Central memory CD8-positive, alpha-beta T cell (primary cell): ENCODE results near the gene TFF3.

Source experiments
- ATAC-seq: fragments of 150-1000 bp; cut with Tn5 transposase; replicated peaks from 2 replicates; pipeline ENCODE4 v1.10.0; 2022; ENCODE audit warnings: mild to moderate bottlenecking, moderate FRiP score, moderate number of reproducible peaks; ENCODE audit not compliant: poor library complexity, severe bottlenecking; ENCODE audit errors: extremely low read depth
- DNase-seq, 2 donors: peaks; one replicate each; pipeline ENCODE4 v3.0.0; 2021; ENCODE audit warnings: low spot score in 2 of 2
- H3K27ac Mint-ChIP-seq: one replicate; pipeline ENCODE4 v1.8.0; 2022; ENCODE audit warnings: low read depth, mild to moderate bottlenecking, moderate library complexity, mixed read lengths
- H3K27me3 Mint-ChIP-seq: one replicate; pipeline ENCODE4 v1.8.0; 2022; ENCODE audit warnings: mixed read lengths
- H3K36me3 Mint-ChIP-seq: one replicate; pipeline ENCODE4 v1.8.0; 2022; ENCODE audit warnings: mild to moderate bottlenecking, moderate library complexity, mixed read lengths; ENCODE audit not compliant: insufficient read depth
- H3K4me1 Mint-ChIP-seq: one replicate; pipeline ENCODE4 v1.8.0; 2022; ENCODE audit warnings: mixed read lengths
- H3K4me3 Mint-ChIP-seq: one replicate; pipeline ENCODE4 v1.8.0; 2022; ENCODE audit warnings: mild to moderate bottlenecking, moderate library complexity, mixed read lengths
- H3K9me3 Mint-ChIP-seq: one replicate; pipeline ENCODE4 v1.8.0; 2022; ENCODE audit warnings: mixed read lengths

Gene TFF3

GRCh38 chr21:42330380-42331371 lies 15.5 kb upstream of the TFF3 start:
- no peak overlapping the region for H3K27ac Mint-ChIP-seq
- H3K9me3 Mint-ChIP-seq = peaks cover 21% of the 10 kb centered on the region
- H3K4me1 Mint-ChIP-seq = no peaks in the 10 kb centered on the region
- DNase-seq (no peak), ATAC-seq (no peak)
- H3K4me3 Mint-ChIP-seq = no peak overlapping the region
- peaks cover 36% of the 10 kb centered on the region for H3K27me3 Mint-ChIP-seq
- H3K36me3 Mint-ChIP-seq = no peaks in the 10 kb centered on the region

- Mint-ChIP-seq H3K4me3 (no peak overlapping the region), H3K36me3 (no peaks in the 10 kb centered on the region), H3K27ac (no peak overlapping the region), H3K4me1 (no peaks in the 10 kb centered on the region), H3K27me3 (peaks cover 57% of the 10 kb centered on the region), H3K9me3 (no peaks in the 10 kb centered on the region)
- ATAC-seq (no peak), DNase-seq (no peak)
Observed at GRCh38 chr21:42324896-42325295, 9.7 kb upstream of the TFF3 start.

- Mint-ChIP-seq H3K4me3 (no peak overlapping the region), H3K27me3 (peaks cover 57% of the 10 kb centered on the region), H3K27ac (no peak overlapping the region), H3K4me1 (peaks cover 6% of the 10 kb centered on the region), H3K36me3 (no peaks in the 10 kb centered on the region), H3K9me3 (no peaks in the 10 kb centered on the region)
- DNase-seq = no peak
- ATAC-seq = no peak
Observed at GRCh38 chr21:42321845-42322244, 6.6 kb upstream of the TFF3 start.

- ATAC-seq (no peak), DNase-seq (no peak)
- peaks cover 57% of the 10 kb centered on the region for H3K27me3 Mint-ChIP-seq
- no peak overlapping the region for H3K27ac Mint-ChIP-seq
- peaks cover 6% of the 10 kb centered on the region for H3K4me1 Mint-ChIP-seq
- no peak overlapping the region for H3K4me3 Mint-ChIP-seq
- no peaks in the 10 kb centered on the region for H3K36me3 Mint-ChIP-seq
- H3K9me3 Mint-ChIP-seq = no peaks in the 10 kb centered on the region
Observed at GRCh38 chr21:42321231-42321630, 6.0 kb upstream of the TFF3 start.

GRCh38 chr21:42320791-42321190 lies 5.6 kb upstream of the TFF3 start:
- H3K4me3 Mint-ChIP-seq = no peak overlapping the region
- peaks cover 53% of the 10 kb centered on the region for H3K27me3 Mint-ChIP-seq
- peaks cover 6% of the 10 kb centered on the region for H3K4me1 Mint-ChIP-seq
- DNase-seq (no peak), ATAC-seq (no peak)
- H3K27ac Mint-ChIP-seq = no peak overlapping the region
- H3K9me3 Mint-ChIP-seq = no peaks in the 10 kb centered on the region
- no peaks in the 10 kb centered on the region for H3K36me3 Mint-ChIP-seq

- Mint-ChIP-seq H3K9me3 (no peaks in the 10 kb centered on the region), H3K4me1 (peaks cover 6% of the 10 kb centered on the region), H3K27ac (no peak overlapping the region), H3K36me3 (no peaks in the 10 kb centered on the region), H3K4me3 (no peak overlapping the region), H3K27me3 (peaks cover 45% of the 10 kb centered on the region)
- DNase-seq (no peak), ATAC-seq (no peak)
Observed at GRCh38 chr21:42319851-42320572, 4.8 kb upstream of the TFF3 start.

- no peak overlapping the region for H3K4me3 Mint-ChIP-seq
- ATAC-seq (no peak), DNase-seq (no peak)
- no peaks in the 10 kb centered on the region for H3K36me3 Mint-ChIP-seq
- H3K4me1 Mint-ChIP-seq = peaks cover 6% of the 10 kb centered on the region
- H3K9me3 Mint-ChIP-seq = no peaks in the 10 kb centered on the region
- peaks cover 38% of the 10 kb centered on the region for H3K27me3 Mint-ChIP-seq
- H3K27ac Mint-ChIP-seq = no peak overlapping the region
Observed at GRCh38 chr21:42319376-42319775, 4.2 kb upstream of the TFF3 start.

- no peak for DNase-seq
- peaks cover 6% of the 10 kb centered on the region for H3K4me1 Mint-ChIP-seq
- no peak overlapping the region for H3K27ac Mint-ChIP-seq
- H3K9me3 Mint-ChIP-seq = no peaks in the 10 kb centered on the region
- H3K4me3 Mint-ChIP-seq = no peak overlapping the region
- ATAC-seq = no peak
- no peaks in the 10 kb centered on the region for H3K36me3 Mint-ChIP-seq
- H3K27me3 Mint-ChIP-seq = peaks cover 26% of the 10 kb centered on the region
Observed at GRCh38 chr21:42317826-42318746, 2.9 kb upstream of the TFF3 start.

- no peak overlapping the region for H3K27ac Mint-ChIP-seq
- H3K4me1 Mint-ChIP-seq = peaks cover 6% of the 10 kb centered on the region
- ATAC-seq = no peak
- H3K27me3 Mint-ChIP-seq = peaks cover 19% of the 10 kb centered on the region
- H3K9me3 Mint-ChIP-seq = no peaks in the 10 kb centered on the region
- DNase-seq = no peak
- H3K4me3 Mint-ChIP-seq = no peak overlapping the region
- no peaks in the 10 kb centered on the region for H3K36me3 Mint-ChIP-seq
Observed at GRCh38 chr21:42317341-42317741, 2.1 kb upstream of the TFF3 start.

- no peak overlapping the region for H3K27ac Mint-ChIP-seq
- H3K27me3 Mint-ChIP-seq = peaks cover 16% of the 10 kb centered on the region
- no peak overlapping the region for H3K4me3 Mint-ChIP-seq
- no peaks in the 10 kb centered on the region for H3K36me3 Mint-ChIP-seq
- H3K4me1 Mint-ChIP-seq = peaks cover 6% of the 10 kb centered on the region
- H3K9me3 Mint-ChIP-seq = no peaks in the 10 kb centered on the region
- DNase-seq (no peak), ATAC-seq (no peak)
Observed at GRCh38 chr21:42316891-42317290, 1.7 kb upstream of the TFF3 start.

GRCh38 chr21:42314616-42315295 lies 453 bp downstream of the TFF3 start:
- no peaks in the 10 kb centered on the region for H3K36me3 Mint-ChIP-seq
- no peak overlapping the region for H3K27ac Mint-ChIP-seq
- H3K4me1 Mint-ChIP-seq = peaks cover 6% of the 10 kb centered on the region
- DNase-seq (no peak), ATAC-seq (no peak)
- no peak overlapping the region for H3K4me3 Mint-ChIP-seq
- H3K27me3 Mint-ChIP-seq = no peaks in the 10 kb centered on the region
- no peaks in the 10 kb centered on the region for H3K9me3 Mint-ChIP-seq

- Mint-ChIP-seq H3K27ac (no peak overlapping the region), H3K4me1 (no peaks in the 10 kb centered on the region), H3K36me3 (no peaks in the 10 kb centered on the region), H3K4me3 (no peak overlapping the region), H3K27me3 (peaks cover 2% of the 10 kb centered on the region), H3K9me3 (no peaks in the 10 kb centered on the region)
- ATAC-seq (no peak), DNase-seq (no peak)
Observed at GRCh38 chr21:42313501-42313969, 1.7 kb downstream of the TFF3 start.
